ENCODE data around the gene TMEM108. TPM values are rescaled to one million over a fixed set of nuclear protein-coding genes. Genes with fewer than 3 reads are reported as not detected.

TMEM108 gene
- total RNA-seq, 1 donor from 2014 or later: 1.5 TPM

GRCh38 chr3:133289322-133289721, 251.1 kb downstream of the TMEM108 start:
- no peak for DNase-seq
- intact Hi-C loops (cut with DNase I): no loop called here
- no peak for ATAC-seq (ENCODE audit: poor library complexity)

- intact Hi-C loops (cut with DNase I): no loop called here
- DNase-seq (no peak), ATAC-seq (ENCODE audit: poor library complexity) (no peak)
Observed at GRCh38 chr3:133292296-133292695, 254.1 kb downstream of the TMEM108 start.

- no peak for DNase-seq
- intact Hi-C loops (cut with DNase I): no loop called here
- ATAC-seq (ENCODE audit: poor library complexity): no peak
Observed at GRCh38 chr3:133293397-133294110, 255.4 kb downstream of the TMEM108 start.

GRCh38 chr3:133294253-133294652, 256.1 kb downstream of the TMEM108 start:
- ATAC-seq (ENCODE audit: poor library complexity) (no peak), DNase-seq (no peak)
- intact Hi-C loops (cut with DNase I): no loop called here

GRCh38 chr3:133295199-133295901, 257.2 kb downstream of the TMEM108 start:
- intact Hi-C loops (cut with DNase I): no loop called here
- ATAC-seq (ENCODE audit: poor library complexity): peak; percentile 60
- no peak for DNase-seq

- intact Hi-C loops (cut with DNase I): no loop called here
- ATAC-seq (ENCODE audit: poor library complexity): peak; percentile 83
- DNase-seq: no peak
Observed at GRCh38 chr3:133295944-133296917, 258.0 kb downstream of the TMEM108 start.

GRCh38 chr3:133296981-133297380, 258.8 kb downstream of the TMEM108 start:
- DNase-seq (no peak), ATAC-seq (ENCODE audit: poor library complexity) (no peak)
- intact Hi-C loops (cut with DNase I): no loop called here

GRCh38 chr3:133300102-133300501, 261.9 kb downstream of the TMEM108 start:
- ATAC-seq (ENCODE audit: poor library complexity) (no peak), DNase-seq (no peak)
- intact Hi-C loops (cut with DNase I): no loop called here

GRCh38 chr3:133301194-133301593, 263.0 kb downstream of the TMEM108 start:
- intact Hi-C loops (cut with DNase I): no loop called here
- no peak for DNase-seq
- ATAC-seq (ENCODE audit: poor library complexity): no peak

- DNase-seq (no peak), ATAC-seq (ENCODE audit: poor library complexity) (no peak)
- intact Hi-C loops (cut with DNase I): no loop called here
Observed at GRCh38 chr3:133301731-133302130, 263.5 kb downstream of the TMEM108 start.

- DNase-seq (no peak), ATAC-seq (ENCODE audit: poor library complexity) (no peak)
- intact Hi-C loops (cut with DNase I): no loop called here
Observed at GRCh38 chr3:133303430-133303829, 265.2 kb downstream of the TMEM108 start.

GRCh38 chr3:133317866-133318265, 279.7 kb downstream of the TMEM108 start:
- no peak for ATAC-seq (ENCODE audit: poor library complexity)
- intact Hi-C loops (cut with DNase I): no loop called here
- no peak for DNase-seq

- intact Hi-C loops (cut with DNase I): no loop called here
- ATAC-seq (ENCODE audit: poor library complexity) (no peak), DNase-seq (no peak)
Observed at GRCh38 chr3:133328373-133328772, 290.2 kb downstream of the TMEM108 start.

GRCh38 chr3:133329626-133330025, 291.4 kb downstream of the TMEM108 start:
- DNase-seq (no peak), ATAC-seq (ENCODE audit: poor library complexity) (no peak)
- intact Hi-C loops (cut with DNase I): no loop called here

GRCh38 chr3:133330065-133330464, 291.9 kb downstream of the TMEM108 start:
- intact Hi-C loops (cut with DNase I): no loop called here
- DNase-seq: no peak
- no peak for ATAC-seq (ENCODE audit: poor library complexity)

- DNase-seq (no peak), ATAC-seq (ENCODE audit: poor library complexity) (no peak)
- intact Hi-C loops (cut with DNase I): no loop called here
Observed at GRCh38 chr3:133330522-133330921, 292.3 kb downstream of the TMEM108 start.

- intact Hi-C loops (cut with DNase I): no loop called here
- ATAC-seq (ENCODE audit: poor library complexity): no peak
- no peak for DNase-seq
Observed at GRCh38 chr3:133354721-133355120, 316.5 kb downstream of the TMEM108 start.

GRCh38 chr3:133360476-133360875, 322.3 kb downstream of the TMEM108 start:
- DNase-seq (no peak), ATAC-seq (ENCODE audit: poor library complexity) (no peak)
- intact Hi-C loops (cut with DNase I): no loop called here

- intact Hi-C loops (cut with DNase I): no loop called here
- no peak for ATAC-seq (ENCODE audit: poor library complexity)
Observed at GRCh38 chr3:133361011-133361410, 322.8 kb downstream of the TMEM108 start.

More at GRCh38 chr3:133361011-133361410, 322.8 kb downstream of the TMEM108 start:
- no peak for DNase-seq
